Sigmoid colon (tissue), 7 donors: ENCODE measurements around the gene GAGE10. TPM values are rescaled to one million over a fixed set of nuclear protein-coding genes. Genes with fewer than 3 reads are reported as not detected.
A peak's percentile ranks its signal among the peaks of the same experiment; 100 is the strongest.
"Not testable (repeated sequence)": the region's sequence is repeated elsewhere in the genome, so short reads cannot be mapped to it uniquely, and the experiment has no call there.

Experiments
- DNase-seq: peaks from one replicate; pipeline ENCODE4 v3.0.0-alpha.2; 2019
- H3K27ac ChIP-seq, 4 donors: fragments of 200-600 bp; sonication (generic); one replicate each; pipeline ENCODE4 v1.5.1; 2016 to 2019; ENCODE audit warnings: mild to moderate bottlenecking in 1 of 4
- H3K27me3 ChIP-seq, 3 donors: fragments of 200-600 bp; sonication (generic); one replicate each; pipeline ENCODE4 v1.5.1; 2019; ENCODE audit warnings: mild to moderate bottlenecking in 1 of 3
- H3K36me3 ChIP-seq, 4 donors: fragments of 200-600 bp; sonication (generic); one replicate each; pipeline ENCODE4 v1.5.1; 2016 to 2019
- H3K4me1 ChIP-seq, 4 donors: fragments of 200-600 bp; sonication (generic); one replicate each; pipeline ENCODE4 v1.5.1; 2017 to 2019
- H3K4me3 ChIP-seq, 4 donors: fragments of 200-600 bp; sonication (generic); one replicate each; pipeline ENCODE4 v1.5.1; 2017 to 2019; ENCODE audit warnings: mild to moderate bottlenecking in 2 of 4, moderate library complexity in 1 of 4
- H3K9me3 ChIP-seq, 4 donors: fragments of 200-600 bp in 3 of 4; sonication (generic) in 3 of 4; one replicate each; pipeline versions ENCODE4 v1.5.1 to v1.6.1; 2013 to 2019
- EP300 ChIP-seq, 4 donors: sonication (generic); formaldehyde crosslinking; IDR thresholded peaks; one replicate each; pipeline ENCODE4 v1.6.1; 2017; ENCODE audit warnings: antibody characterized with exemption in 4 of 4
- POLR2A ChIP-seq, 2 donors: fragments of 450-650 bp; IDR thresholded peaks; one replicate each; pipeline ENCODE4 v1.6.1; 2016; ENCODE audit warnings: antibody characterized with exemption in 2 of 2, mild to moderate bottlenecking in 2 of 2, moderate library complexity in 2 of 2
- POLR2AphosphoS5 ChIP-seq, 4 donors: sonication (generic); formaldehyde crosslinking; IDR thresholded peaks; one replicate each; pipeline ENCODE4 v1.6.1; 2017; ENCODE audit warnings: antibody characterized with exemption in 4 of 4
- WGBS, 2 donors: extraction: QIAGEN DNeasy Blood & Tissue Kit; methylation state at CpG; one replicate each; pipeline ENCODE4 v1.1.7; 2013; 5-methylcytosine and 5-hydroxymethylcytosine counted together
- intact Hi-C: fragments of 100-400 bp; cut with DNase I; formaldehyde crosslinking; loops from one replicate; pipeline ENCODE4 v1.15.1; 2023
- polyA plus RNA-seq, 3 donors: library from polyadenylated mRNA; stranded (reverse); fragments of 200-250 nt; gene quantifications; one replicate each; pipeline ENCODE4 v1.2.3, GENCODE V29; 2013
- total RNA-seq, 4 donors: library from RNA; depleted of rRNA; stranded (reverse); fragments of >200 nt; gene quantifications; one replicate each; pipeline ENCODE4 v1.1.0, GENCODE V29; 2016
- TF ChIP-seq, protein P1 (sequence below), 4 experiments: fragments of 450-650 bp in 3 of 4; fragments of 200-600 bp in 1 of 4; IDR thresholded peaks; one replicate each; pipeline ENCODE4 v1.5.1; 2016 to 2019; ENCODE audit warnings: antibody characterized with exemption in 4 of 4, mild to moderate bottlenecking in 3 of 4, moderate library complexity in 2 of 4
- donor health status: healthy with polysubstance abuse.
- donor health status: Bipolar disorder and iron deficiency.
- donor health status: healthy.

GAGE10 gene
- total and polyA plus RNA-seq, 7 donors: not detected

DNA sequence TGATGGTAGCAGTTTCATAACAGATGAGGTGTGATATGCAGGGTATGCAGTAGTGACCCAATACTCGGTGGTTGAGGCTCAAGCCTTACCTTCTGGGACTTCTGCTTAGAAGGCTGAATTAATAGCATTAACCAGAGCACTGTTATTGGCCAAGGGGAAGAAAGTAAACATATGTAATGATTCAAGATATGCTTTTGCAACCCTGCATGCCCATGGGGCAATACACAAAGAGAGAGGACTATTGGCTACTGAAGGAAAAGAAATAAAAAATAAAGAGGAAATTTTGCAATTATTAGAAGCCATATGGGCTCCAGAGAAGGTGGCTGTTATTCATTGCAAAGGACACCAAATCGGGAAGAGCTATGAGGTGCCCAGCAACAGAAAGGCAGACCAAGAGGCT is 8.7 kb downstream of the GAGE10 start:
- H3K4me3 ChIP-seq: no peak overlapping the region
- 88 to 92% methylated on average over 2 of the region's 2 CpGs for WGBS, 2 donors
- intact Hi-C loops: no loop called here
- no peak overlapping the region for H3K27ac ChIP-seq
- no peaks in the 10 kb centered on the region for H3K27me3 ChIP-seq
- TF ChIP-seq POLR2A (IDR thresholded peaks at IDR 0.05): no peak
- TF ChIP-seq POLR2AphosphoS5 (IDR thresholded peaks at IDR 0.05): no peak
- no peak for TF ChIP-seq EP300 (IDR thresholded peaks at IDR 0.05)
- TF ChIP-seq, protein P1, sequence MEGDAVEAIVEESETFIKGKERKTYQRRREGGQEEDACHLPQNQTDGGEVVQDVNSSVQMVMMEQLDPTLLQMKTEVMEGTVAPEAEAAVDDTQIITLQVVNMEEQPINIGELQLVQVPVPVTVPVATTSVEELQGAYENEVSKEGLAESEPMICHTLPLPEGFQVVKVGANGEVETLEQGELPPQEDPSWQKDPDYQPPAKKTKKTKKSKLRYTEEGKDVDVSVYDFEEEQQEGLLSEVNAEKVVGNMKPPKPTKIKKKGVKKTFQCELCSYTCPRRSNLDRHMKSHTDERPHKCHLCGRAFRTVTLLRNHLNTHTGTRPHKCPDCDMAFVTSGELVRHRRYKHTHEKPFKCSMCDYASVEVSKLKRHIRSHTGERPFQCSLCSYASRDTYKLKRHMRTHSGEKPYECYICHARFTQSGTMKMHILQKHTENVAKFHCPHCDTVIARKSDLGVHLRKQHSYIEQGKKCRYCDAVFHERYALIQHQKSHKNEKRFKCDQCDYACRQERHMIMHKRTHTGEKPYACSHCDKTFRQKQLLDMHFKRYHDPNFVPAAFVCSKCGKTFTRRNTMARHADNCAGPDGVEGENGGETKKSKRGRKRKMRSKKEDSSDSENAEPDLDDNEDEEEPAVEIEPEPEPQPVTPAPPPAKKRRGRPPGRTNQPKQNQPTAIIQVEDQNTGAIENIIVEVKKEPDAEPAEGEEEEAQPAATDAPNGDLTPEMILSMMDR (IDR thresholded peaks at IDR 0.05): no peak
- H3K9me3 ChIP-seq: no peaks in the 10 kb centered on the region
- peaks cover 0 to 10% (median 4%) of the 10 kb centered on the region in 4 donors for H3K4me1 ChIP-seq
- no peaks in the 10 kb centered on the region for H3K36me3 ChIP-seq
- no peak for DNase-seq

DNA sequence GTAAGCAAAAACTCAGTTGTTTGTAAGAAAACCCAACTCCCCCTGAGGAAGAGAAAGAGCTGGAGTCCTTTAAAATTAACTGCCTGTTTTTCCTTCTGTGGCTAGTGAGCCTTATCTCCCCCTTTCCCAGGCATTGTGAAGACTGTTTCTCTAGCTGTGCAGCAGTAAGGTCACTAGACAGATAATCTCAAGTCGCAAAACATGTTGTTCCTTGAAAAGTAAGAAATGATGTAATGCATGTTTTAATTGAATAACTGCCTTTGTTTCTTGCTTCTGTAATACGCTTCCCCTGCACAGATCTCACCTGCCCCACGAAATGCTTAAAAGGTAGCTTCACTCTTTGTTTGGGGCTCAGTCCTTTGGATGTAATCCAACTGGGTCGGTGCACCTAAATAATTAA is 12.6 kb downstream of the GAGE10 start:
- no peak for DNase-seq
- Histone ChIP-seq H3K27ac (no peak overlapping the region), H3K27me3 (no peaks in the 10 kb centered on the region), H3K4me3 (no peak overlapping the region), H3K4me1 (no peaks in the 10 kb centered on the region), H3K36me3 (no peaks in the 10 kb centered on the region), H3K9me3 (no peaks in the 10 kb centered on the region)
- 57 to 71% methylated on average over 4 of the region's 4 CpGs for WGBS, 2 donors
- intact Hi-C loops: no loop called here
- TF ChIP-seq POLR2A (IDR thresholded peaks at IDR 0.05) (no peak), EP300 (IDR thresholded peaks at IDR 0.05) (no peak), POLR2AphosphoS5 (IDR thresholded peaks at IDR 0.05) (no peak)
- TF ChIP-seq, protein P1 (IDR thresholded peaks at IDR 0.05): no peak

DNA sequence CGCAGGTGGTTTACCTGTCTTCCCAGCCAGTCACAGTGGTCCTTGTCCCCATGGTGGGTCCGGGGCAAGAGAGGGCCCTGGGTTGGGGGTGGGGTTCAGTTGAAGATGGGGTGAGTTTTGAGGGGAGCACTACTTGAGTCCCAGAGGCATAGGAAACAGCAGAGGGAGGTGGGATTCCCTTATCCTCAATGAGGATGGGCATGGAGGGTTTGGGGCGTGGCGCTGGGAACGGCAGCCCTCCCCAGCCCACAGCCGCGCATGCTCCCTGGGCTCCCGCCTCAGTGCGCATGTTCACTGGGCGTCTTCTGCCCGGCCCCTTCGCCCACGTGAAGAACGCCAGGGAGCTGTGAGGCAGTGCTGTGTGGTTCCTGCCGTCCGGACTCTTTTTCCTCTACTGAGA is 18.3 kb downstream of the GAGE10 start, which contains the start of gene GAGE12J:
Gene GAGE12J (plus strand): TSS at position 301 of the 400 bp plus-strand sequence. CDS start 1,157 bp downstream, outside the sequence.
- intact Hi-C loops, H3K9me3 ChIP-seq, H3K4me1 ChIP-seq, H3K4me3 ChIP-seq, H3K27ac ChIP-seq, H3K36me3 ChIP-seq, DNase-seq, H3K27me3 ChIP-seq: not testable (repeated sequence)
- WGBS, 2 donors: no CpG with 5 or more reads among the region's 16 CpGs

DNA sequence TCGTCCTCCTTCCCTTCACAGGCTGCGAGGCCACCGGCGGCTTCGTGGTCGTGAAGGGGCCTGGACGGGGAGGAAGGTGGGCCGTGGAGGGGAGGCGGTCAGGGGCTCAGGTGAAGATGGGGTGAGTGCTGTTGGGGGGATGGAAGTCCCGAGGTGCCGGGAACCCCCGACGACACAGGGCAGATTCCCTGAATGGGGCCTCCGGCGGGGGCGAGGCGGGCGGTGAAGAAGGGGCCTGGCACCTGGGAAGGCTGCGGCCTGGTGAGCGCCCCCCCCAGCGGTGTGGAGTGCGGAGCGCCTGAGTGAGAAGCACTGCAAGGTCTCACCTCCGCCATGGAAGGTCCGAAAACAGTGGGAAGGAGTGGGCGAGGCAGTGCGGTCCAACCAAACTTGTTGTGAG is 18.8 kb downstream of the GAGE10 start:
- H3K4me3 ChIP-seq, H3K27me3 ChIP-seq, H3K9me3 ChIP-seq, H3K4me1 ChIP-seq, H3K27ac ChIP-seq, intact Hi-C loops, DNase-seq, H3K36me3 ChIP-seq: not testable (repeated sequence)
- WGBS, 2 donors: 100% methylated on average over 3 of the region's 27 CpGs; no CpG with 5 or more reads in 1 of the 2 donors

DNA sequence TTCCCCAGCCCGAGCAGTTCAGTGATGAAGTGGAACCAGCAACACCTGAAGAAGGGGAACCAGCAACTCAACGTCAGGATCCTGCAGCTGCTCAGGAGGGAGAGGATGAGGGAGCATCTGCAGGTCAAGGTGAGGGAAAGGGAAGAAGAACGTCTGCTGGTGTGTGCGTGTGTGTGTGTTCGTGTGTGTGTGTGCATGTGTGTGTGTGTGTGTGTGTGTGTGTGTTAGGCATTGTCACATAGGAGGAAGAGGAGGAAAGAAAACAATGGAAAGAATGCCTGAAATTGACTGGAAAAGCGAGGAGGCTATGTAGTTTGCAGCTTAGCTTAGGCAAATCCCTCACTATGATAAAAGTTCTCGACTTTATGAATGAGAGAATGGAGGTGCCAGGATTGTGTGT is 20.3 kb downstream of the GAGE10 start:
- intact Hi-C loops, H3K4me1 ChIP-seq, H3K36me3 ChIP-seq, H3K9me3 ChIP-seq, H3K27ac ChIP-seq, DNase-seq, H3K4me3 ChIP-seq, H3K27me3 ChIP-seq: not testable (repeated sequence)
- 64 to 90% methylated on average over 2 to 3 of the region's 7 CpGs for WGBS, 2 donors

DNA sequence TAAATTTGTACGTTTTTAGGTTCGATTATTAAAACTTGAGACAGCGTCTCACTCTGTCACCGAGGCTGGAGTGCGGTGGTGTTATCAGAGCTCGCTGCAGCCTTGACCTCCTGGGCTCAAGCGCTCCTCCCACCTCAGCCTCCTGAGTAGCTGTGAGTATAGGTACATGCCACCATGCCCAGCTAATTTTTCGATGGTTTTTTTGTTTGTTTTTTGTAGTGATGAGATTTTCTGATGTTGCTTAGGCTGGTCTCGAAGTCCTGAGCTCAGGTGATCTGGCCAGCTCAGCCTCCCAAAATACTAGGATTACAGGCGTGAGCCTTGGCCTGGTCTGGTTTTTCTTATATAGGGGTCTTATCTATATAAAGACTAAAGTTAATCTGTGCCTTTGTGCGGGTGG is 27.0 kb downstream of the GAGE10 start:
- H3K36me3 ChIP-seq, H3K9me3 ChIP-seq: not testable (repeated sequence)
- WGBS, 2 donors: 90 to 92% methylated on average over 3 of the region's 11 CpGs

DNA sequence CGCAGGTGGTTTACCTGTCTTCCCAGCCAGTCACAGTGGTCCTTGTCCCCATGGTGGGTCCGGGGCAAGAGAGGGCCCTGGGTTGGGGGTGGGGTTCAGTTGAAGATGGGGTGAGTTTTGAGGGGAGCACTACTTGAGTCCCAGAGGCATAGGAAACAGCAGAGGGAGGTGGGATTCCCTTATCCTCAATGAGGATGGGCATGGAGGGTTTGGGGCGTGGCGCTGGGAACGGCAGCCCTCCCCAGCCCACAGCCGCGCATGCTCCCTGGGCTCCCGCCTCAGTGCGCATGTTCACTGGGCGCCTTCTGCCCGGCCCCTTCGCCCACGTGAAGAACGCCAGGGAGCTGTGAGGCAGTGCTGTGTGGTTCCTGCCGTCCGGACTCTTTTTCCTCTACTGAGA is 27.8 kb downstream of the GAGE10 start, which contains the start of gene GAGE13:
Gene GAGE13 (plus strand): TSS at position 301 of the 400 bp plus-strand sequence. CDS start 1,156 bp downstream, outside the sequence.
- H3K27ac ChIP-seq, H3K36me3 ChIP-seq, H3K27me3 ChIP-seq, H3K4me3 ChIP-seq, H3K4me1 ChIP-seq, H3K9me3 ChIP-seq, intact Hi-C loops, DNase-seq: not testable (repeated sequence)
- no CpG with 5 or more reads among the region's 16 CpGs for WGBS, 2 donors

More for the DNA sequence above, 27.0 kb downstream of the GAGE10 start:
- H3K4me1 ChIP-seq, H3K27ac ChIP-seq, intact Hi-C loops, H3K4me3 ChIP-seq, DNase-seq, H3K27me3 ChIP-seq: not testable (repeated sequence)

DNA sequence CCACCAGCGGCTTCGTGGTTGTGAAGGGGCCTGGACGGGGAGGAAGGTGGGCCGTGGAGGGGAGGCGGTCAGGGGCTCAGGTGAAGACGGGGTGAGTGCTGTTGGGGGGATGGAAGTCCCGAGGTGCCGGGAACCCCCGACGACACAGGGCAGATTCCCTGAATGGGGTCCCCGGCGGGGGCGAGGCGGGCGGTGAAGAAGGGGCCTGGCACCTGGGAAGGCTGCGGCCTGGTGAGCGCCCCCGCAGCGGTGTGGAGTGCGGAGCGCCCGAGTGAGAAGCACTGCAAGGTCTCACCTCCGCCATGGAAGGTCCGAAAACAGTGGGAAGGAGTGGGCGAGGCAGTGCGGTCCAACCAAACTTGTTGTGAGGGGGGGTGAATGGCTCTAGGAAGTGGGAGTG is 28.4 kb downstream of the GAGE10 start:
- H3K4me1 ChIP-seq, H3K27me3 ChIP-seq: not testable (repeated sequence)

DNA sequence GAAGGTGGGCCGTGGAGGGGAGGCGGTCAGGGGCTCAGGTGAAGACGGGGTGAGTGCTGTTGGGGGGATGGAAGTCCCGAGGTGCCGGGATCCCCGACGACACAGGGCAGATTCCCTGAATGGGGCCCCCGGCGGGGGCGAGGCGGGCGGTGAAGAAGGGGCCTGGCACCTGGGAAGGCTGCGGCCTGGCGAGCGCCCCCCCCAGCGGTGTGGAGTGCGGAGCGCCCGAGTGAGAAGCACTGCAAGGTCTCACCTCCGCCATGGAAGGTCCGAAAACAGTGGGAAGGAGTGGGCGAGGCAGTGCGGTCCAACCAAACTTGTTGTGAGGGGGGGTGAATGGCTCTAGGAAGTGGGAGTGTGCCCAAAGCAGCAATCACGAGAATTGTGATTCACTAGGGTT is 38.0 kb downstream of the GAGE10 start:
- H3K9me3 ChIP-seq, intact Hi-C loops, H3K4me3 ChIP-seq, H3K27ac ChIP-seq, H3K27me3 ChIP-seq, H3K4me1 ChIP-seq, H3K36me3 ChIP-seq: not testable (repeated sequence)
- WGBS, 2 donors: 92 to 96% methylated on average over 14 of the region's 24 CpGs
- DNase-seq: peak; percentile 81

More for the DNA sequence above, 28.4 kb downstream of the GAGE10 start:
- H3K9me3 ChIP-seq, DNase-seq, intact Hi-C loops, H3K36me3 ChIP-seq, H3K4me3 ChIP-seq, H3K27ac ChIP-seq: not testable (repeated sequence)
- WGBS, 2 donors: no CpG with 5 or more reads among the region's 26 CpGs

DNA sequence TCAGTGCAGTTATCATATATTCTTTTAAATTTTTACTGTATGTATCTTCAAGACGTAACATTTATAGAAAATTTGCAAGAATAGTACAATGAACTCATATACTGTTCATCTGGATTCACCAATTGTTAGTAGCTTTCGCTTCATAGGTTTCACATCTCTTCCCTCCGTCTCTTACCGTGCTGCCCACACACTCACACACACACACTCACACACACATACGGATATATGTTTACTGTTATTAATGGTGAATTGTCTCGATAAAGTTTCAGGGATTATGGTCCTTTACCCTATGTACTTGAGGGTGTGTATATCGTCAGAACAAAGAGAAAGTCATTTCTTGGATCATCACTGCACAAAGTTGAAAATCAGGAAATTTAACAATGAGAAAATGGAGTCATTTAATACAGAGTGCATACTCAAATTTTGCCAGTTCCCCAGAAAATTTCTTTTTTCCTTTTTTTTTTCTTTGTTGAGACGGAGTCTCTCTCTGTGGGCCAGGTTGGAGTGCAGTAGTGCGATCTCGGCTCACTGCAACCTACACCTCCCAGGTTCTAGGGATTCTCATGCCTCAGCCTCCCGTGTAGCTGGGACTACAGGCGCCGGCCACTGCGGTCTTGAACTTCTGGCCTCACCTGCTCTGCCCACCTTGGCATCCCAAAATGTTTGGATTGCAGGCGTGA is 41.2 kb downstream of the GAGE10 start:
- WGBS, 2 donors: 76 to 77% methylated on average over 11 of the region's 15 CpGs
- H3K27me3 ChIP-seq: not testable (repeated sequence)

DNA sequence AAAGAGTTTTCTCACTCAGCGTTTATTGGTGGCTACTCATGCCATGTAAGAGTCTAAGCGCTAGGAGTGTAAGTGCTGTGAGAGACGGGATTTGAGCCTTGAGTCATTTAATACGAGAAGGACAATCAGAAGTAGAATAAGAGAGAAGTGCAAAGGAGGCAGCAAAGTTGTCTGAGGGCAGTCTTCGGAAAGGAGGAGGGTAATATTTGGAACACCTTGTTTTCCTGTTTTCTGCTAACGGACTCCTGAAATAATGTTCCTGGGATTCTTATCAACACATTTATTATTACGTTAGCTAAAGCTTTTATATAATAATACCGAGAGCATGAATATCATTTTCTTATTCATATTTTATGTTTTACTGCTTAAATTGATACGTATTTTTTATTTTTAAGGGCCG is 42.0 kb downstream of the GAGE10 start:
- H3K4me1 ChIP-seq, H3K27ac ChIP-seq, DNase-seq, H3K9me3 ChIP-seq, H3K36me3 ChIP-seq, intact Hi-C loops, H3K27me3 ChIP-seq, H3K4me3 ChIP-seq: not testable (repeated sequence)
- WGBS, 2 donors: 82 to 83% methylated on average over 5 to 6 of the region's 10 CpGs

More for the DNA sequence above, 41.2 kb downstream of the GAGE10 start:
- DNase-seq, H3K27ac ChIP-seq, H3K36me3 ChIP-seq, H3K4me1 ChIP-seq, intact Hi-C loops, H3K9me3 ChIP-seq, H3K4me3 ChIP-seq: not testable (repeated sequence)
